ENCODE measurements around the gene IGFBP2.

- TF ChIP-seq POLR2A (IDR thresholded peaks at IDR 0.05; ENCODE audit: low read depth, low read length), result no peak
- no peak for TF ChIP-seq POLR2AphosphoS5 (IDR thresholded peaks at IDR 0.05; ENCODE audit: low read depth, low read length)
- no peak for TF ChIP-seq TAF1 (IDR thresholded peaks at IDR 0.05; ENCODE audit: low read depth, low read length)
- TF ChIP-seq PAX5 (IDR thresholded peaks at IDR 0.05; ENCODE audit: insufficient read depth, low read length, severe bottlenecking), result no peak
Observed at GRCh38 chr2:216615298-216616082, 17.7 kb upstream of the IGFBP2 start.

Measured in GM12891 (cell line).